IPS-NIHi7 (cell line): ENCODE results near the gene NFATC2IP.
"Not testable (repeated sequence)": the region's sequence is repeated elsewhere in the genome, so short reads cannot be mapped to it uniquely, and the experiment has no call there.

Experiments
- DNase-seq: peaks from one replicate; pipeline ENCODE4 v3.0.0; 2012; ENCODE audit warnings: mixed read lengths; ENCODE audit errors: extremely low spot score

NFATC2IP gene

DNA sequence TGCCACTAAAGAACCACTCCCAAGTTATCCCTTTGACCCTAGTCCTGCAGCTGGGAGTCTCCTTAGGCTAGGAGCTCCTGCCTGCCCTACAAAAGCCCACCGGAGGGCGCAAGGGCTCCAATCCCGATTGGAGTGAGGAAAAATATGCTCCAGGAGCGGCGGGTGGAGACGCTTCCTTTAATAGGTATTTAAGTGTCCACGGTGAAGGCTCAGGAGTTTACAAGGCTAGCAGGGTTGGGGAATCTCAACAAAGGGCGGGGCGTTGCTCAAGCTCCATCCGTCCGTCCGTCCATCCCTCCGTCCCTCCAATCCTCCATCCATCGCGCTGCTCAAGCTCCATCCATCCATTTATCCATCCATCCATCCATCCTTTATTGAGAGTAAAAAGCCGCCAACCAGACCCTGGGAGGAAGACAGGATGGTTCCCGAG is 23.3 kb downstream of the NFATC2IP start:
- DNase-seq: peak; percentile 82

DNA sequence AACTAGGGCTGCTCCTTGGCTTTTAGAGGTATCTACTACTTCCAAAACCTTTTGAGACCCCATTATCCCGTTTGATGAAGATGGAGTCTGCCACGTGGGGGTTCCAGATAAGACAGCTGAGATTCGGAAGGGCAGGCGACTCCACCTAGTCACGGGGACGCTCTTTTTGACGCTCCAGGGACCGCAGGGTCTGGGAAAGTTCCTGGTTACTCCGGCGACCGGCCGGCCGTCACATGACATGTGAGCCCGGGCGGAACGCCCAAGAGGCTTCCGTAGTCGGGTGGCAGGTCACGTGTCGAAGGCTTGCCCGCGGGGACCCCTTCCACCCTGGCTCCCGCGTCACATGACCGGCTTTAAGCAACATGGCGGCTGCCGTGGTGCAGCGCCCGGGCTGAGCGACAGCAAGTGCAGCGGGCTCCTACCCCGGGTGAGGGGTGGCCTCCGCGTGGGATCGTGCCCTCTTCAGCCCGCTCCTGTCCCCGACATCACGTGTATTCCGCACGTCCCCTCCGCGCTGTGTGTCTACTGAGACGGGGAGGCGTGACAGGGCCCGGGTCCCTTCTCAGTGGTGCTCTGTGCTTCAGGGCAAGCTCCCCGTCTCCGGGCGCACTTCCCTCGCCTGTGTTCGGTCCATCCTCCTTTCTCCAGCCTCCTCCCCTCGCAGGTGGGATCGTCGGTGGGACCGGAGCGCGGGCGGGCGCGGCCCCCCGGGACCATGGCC is 23.9 kb downstream of the NFATC2IP start, which contains the start of gene SPNS1:
Gene SPNS1, plus strand, starts transcription at position 342 of the 721 bp plus-strand sequence. Its CDS starts 374 bp downstream, at position 716.
- peak; percentile 99 for DNase-seq

DNA sequence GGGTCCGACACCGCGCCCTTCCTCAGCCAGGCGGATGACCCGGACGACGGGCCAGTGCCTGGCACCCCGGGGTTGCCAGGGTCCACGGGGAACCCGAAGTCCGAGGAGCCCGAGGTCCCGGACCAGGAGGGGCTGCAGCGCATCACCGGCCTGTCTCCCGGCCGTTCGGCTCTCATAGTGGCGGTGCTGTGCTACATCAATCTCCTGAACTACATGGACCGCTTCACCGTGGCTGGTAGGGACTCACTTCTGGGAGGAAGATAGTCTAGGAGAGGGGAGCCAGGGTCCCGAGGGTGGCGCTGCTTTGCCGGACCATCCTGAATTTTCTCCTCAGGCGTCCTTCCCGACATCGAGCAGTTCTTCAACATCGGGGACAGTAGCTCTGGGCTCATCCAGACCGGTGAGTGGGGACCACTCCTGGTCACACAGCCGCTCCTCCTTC is 24.4 kb downstream of the NFATC2IP start:
- DNase-seq: no peak

DNA sequence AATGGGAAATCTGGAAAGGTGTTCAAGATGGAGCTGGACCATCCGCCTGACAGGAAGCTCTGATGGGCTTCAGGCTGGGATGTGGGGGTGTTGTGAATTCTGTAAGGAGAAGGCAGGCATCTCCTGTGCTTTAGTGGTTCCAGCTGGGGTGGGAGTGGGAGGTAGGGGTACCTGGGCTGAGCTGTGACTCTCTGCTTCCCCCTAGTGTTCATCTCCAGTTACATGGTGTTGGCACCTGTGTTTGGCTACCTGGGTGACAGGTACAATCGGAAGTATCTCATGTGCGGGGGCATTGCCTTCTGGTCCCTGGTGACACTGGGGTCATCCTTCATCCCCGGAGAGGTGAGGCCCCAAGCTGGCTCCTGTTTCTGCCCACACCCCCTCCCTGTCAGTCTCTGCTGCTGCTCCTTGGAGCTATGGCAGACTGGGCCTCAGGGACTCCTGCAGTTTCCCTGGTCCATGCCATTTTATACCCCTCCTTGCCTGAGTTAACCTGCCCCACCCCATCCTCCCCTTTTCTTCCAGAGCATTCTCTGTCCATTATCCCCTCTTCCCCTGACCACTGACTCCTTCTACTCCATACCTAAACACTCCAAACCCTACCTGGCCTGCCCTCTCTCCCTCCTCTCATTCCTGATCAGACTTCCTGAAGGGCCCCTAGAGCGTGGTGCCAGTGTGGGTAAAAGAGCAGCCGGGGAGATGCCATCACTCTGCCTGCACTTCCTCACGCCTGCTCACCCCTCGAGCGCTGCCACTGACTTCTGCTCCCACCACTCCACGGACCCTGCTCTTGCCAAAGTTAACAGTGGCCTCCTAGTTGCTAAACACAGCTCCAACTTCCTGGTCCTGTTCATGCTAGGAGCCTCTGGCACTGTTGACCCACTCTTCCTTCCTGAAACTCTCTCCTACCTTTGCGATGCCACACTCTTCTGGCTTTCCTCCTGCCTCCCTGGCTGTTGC is 27.2 kb downstream of the NFATC2IP start:
- peak; percentile 81 for DNase-seq

DNA sequence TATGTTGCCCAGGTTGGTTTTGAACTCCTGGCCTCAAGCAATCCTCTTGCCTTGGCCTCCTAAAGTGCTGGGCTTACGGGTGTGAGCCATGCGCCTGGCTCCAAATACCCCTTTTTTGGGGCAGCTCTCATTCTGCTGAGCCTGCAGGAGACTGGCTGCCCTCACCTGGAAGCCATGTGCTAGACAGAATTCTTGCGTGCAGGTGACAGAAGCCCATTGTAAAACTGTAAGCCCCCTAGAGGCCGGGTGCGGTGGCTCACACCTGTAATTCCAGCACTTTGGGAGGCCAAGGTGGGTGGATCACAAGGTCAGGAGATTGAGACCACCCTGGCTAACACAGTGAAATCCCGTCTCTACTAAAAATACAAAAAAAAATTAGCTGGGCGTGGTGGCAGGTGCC is 29.6 kb downstream of the NFATC2IP start:
- DNase-seq: not testable (repeated sequence)

DNA sequence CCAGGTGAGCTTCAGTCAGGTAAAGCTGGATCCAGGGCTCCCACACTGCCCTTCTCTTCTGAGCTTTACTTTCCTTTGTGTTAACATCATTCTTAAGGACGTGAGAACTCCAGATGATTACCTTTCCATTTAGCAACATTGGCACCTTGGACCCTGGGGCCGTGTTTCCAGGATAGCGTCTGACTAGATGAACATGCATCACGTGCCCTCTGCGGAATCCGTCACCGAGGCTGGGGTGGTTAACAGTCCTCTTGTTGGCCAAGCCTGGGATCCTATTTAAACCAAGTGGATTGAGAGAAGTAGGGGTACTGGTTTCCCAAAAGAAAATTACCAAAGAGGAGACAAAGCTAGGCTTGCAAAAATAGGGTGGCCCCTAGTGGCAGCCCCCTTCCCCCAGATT is 30.2 kb downstream of the NFATC2IP start:
- DNase-seq: no peak

DNA sequence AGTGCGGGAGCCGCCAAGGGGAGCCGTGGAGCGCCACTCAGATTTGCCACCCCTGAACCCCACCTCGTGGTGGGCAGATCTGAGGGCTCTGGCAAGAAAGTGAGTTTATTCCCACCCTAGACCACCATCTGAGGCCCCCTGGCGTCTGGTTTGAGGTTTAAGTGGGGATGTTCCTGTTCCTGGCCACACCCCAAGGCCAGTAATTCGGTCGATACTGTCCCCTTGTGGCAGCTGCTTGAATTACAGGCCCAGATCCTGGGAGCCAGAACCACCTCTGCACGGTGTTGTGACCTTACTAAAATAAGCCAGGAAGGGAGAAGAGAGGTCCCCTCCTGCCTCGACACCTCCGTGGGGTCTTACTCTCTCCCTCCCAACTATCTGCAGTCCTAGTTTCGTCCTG is 30.8 kb downstream of the NFATC2IP start:
- peak; percentile 83 for DNase-seq

DNA sequence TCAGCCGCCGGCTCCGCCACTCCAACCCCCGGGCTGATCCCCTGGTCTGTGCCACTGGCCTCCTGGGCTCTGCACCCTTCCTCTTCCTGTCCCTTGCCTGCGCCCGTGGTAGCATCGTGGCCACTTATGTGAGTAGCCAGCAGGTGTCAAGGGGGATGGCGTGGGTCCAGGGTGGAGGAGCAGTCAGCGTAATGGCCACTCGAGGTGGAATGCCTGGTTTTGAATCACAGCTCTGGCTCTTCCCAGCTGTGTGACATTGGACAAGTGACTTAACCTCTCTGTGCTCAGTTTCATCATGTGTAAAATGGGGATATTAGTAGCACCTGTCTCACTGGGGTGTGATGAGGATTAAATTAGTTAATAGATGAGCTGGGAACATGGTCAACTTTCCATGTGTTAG is 31.7 kb downstream of the NFATC2IP start:
- no peak for DNase-seq

DNA sequence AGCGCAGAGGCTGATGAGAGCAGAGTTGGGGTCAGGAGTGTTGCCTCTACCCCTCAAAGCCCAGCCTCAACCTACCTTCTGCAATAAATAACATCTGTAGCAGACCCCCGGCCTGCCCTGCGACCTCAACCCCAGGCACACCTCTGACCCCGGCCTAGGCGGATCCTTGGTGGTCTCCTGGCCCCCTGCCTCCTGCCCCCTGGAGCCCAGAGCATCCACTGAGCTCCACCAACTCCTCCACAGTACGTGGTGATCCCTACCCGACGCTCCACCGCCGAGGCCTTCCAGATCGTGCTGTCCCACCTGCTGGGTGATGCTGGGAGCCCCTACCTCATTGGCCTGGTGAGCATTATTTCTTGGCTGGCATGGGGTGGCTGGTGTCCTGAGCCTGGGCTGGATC is 32.2 kb downstream of the NFATC2IP start:
- no peak for DNase-seq

DNA sequence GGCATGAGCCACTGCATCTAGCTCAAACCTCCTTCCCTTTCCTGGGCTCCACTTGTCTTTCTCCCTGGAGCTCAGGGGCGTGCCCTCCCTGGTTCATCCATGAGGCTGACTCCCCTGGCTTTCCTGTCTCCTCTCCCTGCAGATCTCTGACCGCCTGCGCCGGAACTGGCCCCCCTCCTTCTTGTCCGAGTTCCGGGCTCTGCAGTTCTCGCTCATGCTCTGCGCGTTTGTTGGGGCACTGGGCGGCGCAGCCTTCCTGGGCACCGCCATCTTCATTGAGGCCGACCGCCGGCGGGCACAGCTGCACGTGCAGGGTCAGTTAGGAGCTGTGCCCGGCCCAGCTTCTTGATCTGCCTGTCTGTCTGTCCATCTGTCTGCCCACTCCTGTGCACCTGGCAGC is 32.9 kb downstream of the NFATC2IP start:
- DNase-seq: no peak

DNA sequence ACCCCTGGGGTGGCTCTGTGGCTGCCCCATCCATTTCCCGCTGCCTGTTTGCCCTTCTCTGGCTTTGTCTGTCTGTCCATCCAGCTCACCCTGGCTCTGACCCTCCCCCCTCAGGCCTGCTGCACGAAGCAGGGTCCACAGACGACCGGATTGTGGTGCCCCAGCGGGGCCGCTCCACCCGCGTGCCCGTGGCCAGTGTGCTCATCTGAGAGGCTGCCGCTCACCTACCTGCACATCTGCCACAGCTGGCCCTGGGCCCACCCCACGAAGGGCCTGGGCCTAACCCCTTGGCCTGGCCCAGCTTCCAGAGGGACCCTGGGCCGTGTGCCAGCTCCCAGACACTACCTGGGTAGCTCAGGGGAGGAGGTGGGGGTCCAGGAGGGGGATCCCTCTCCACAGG is 33.4 kb downstream of the NFATC2IP start:
- no peak for DNase-seq

DNA sequence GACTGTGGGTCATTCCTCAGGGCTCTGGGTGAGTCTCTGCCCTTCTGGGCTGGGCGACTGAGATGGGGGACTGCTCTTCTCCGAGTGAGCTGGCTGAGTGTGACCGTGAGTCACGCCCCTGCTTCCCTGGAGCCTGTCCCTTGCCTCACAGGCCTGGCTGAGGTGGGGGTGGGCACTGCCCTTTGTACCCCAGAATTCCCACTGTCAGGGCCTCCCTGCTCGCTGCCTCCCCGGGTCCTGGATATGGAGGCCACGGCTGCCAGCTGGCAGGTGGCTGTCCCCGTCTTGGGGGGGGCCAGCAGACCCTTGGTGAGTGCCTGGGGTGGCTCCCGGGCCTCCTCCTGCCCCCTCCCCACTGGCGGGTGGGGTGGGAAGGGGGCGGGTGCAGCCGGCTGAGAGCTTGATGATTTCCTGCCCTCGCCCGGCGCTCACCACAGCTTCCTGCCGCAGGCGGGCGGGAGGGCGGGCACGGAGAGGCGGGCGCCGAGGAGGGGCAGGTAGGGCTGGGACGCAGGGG is 33.9 kb downstream of the NFATC2IP start, which contains the start of gene LAT:
Gene LAT, plus strand, starts transcription at position 434 of the 517 bp plus-strand sequence. CDS start 366 bp downstream, outside the sequence.
- DNase-seq: no peak

DNA sequence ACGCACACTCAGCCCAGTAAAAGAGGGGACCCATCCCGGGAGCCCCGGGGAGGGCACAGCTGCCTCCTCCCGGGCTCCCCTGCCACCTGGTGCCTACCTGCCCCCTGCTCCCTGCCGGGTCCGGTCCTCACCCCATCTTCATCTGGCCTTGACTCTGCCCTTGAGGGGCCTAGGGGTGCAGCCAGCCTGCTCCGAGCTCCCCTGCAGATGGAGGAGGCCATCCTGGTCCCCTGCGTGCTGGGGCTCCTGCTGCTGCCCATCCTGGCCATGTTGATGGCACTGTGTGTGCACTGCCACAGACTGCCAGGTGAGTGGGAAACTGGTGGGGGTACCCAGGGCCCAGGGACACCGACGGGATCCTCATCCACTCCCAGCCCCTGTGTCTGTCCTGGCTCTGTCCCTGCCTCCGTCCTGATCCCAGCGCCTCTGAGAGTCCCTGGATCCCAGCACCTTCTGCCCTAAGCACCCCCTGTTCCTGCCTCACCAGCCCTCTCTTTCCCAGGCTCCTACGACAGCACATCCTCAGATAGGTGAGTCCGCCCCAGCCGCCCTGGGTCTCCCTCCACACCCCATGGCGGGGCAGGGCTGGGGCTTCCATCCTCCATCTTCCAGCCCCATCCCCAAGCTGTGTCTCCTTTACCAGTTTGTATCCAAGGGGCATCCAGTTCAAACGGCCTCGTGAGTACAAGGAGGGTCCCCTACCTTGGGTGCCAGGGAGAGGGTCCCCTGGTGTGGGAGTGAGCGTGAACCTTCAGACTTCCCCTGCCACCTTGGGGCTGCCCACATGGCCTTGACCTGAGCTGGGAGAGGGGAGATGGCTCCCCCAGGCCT is 34.7 kb downstream of the NFATC2IP start:
- no peak for DNase-seq

DNA sequence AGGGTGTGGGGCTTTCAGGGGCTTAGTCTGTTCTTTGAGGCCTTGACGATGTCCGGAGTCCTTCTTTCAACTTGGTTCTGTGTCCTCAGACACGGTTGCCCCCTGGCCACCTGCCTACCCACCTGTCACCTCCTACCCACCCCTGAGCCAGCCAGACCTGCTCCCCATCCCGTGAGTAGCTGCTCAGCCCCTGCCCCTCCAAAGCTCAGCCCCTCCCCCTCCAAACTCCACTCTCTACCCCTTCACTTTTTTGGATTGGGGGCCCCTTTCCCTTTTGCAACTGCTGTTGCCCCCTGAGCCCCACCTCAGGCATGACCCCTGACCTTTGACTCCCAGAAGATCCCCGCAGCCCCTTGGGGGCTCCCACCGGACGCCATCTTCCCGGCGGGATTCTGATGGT is 35.3 kb downstream of the NFATC2IP start:
- DNase-seq: no peak

DNA sequence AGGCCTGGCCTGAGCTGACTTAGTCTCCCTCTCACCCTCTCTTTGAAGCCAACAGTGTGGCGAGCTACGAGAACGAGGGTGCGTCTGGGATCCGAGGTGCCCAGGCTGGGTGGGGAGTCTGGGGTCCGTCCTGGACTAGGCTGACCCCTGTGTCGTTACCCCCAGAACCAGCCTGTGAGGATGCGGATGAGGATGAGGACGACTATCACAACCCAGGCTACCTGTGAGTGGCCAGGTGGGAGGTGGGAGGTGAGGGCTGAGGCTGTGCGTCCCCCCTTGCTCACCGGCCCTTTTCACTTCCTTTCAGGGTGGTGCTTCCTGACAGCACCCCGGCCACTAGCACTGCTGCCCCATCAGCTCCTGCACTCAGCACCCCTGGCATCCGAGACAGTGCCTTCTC is 35.8 kb downstream of the NFATC2IP start:
- DNase-seq: no peak

DNA sequence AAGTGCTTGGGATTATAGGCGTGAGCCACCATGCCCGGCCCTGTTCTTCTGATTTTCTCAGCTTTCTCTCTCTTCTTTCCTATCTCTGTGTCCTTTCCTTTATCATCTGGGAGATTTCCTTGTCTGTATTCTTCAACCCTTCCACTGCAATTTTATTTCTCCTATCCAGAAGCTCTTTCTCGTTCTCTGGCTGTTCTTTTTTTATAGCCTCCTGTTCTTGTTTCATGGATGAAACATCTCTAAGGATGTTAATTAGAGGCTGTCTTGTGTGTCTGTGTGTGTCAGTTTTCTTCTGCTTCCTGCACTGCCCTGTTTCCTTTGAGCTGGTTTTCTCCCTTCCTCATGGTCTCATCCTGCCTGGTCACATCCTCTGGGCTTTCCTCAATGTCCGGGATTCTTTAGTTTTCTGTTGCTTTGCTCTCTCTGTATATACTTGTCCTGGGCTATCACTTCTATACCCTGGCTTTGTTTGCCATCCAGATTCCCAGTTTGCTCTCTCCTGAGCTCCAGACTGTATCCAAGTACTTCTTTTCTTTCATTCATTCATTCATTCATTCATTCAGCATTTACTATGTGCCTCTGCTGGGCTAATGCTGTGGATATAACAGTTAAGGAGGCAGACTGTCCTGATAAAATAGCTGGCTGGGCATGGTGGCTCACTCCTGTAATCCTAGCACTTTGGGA is 36.6 kb downstream of the NFATC2IP start:
- DNase-seq: no peak

DNA sequence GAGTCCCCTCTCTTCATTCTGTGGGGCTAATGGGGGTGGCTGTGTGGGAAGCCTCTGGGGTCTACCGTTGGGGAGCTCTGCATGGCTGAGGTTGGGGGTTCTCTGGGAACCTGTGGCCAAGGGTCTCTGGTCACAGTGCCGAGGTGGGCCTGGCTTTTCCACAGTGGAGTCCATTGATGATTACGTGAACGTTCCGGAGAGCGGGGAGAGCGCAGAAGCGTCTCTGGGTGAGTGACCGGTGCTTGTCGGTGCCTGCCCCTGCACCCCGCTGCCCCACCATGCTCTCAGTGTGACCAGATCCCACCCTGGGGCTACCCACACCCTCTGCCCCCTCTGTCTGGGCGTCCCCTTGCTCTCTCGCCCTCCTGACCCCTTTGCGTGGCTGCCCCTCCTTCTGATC is 38.6 kb downstream of the NFATC2IP start:
- no peak for DNase-seq

DNA sequence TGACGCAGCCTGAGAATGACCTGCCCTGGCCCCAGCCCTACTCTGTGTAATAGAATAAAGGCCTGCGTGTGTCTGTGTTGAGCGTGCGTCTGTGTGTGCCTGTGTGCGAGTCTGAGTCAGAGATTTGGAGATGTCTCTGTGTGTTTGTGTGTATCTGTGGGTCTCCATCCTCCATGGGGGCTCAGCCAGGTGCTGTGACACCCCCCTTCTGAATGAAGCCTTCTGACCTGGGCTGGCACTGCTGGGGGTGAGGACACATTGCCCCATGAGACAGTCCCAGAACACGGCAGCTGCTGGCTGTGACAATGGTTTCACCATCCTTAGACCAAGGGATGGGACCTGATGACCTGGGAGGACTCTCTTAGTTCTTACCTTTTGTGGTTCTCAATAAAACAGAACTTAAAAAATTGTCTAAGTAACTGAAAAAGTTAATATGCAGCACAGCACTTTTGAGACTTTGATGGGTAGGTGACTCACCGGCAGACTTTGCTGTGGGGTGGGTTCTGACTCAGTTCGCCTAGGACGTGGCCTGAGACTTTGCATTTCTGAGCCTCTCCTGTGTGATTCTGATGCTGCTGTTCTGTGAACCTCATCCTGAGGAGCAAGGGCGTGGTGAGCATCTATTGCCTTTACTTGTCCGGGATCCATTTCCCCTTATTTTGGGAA is 39.8 kb downstream of the NFATC2IP start:
- DNase-seq: no peak

DNA sequence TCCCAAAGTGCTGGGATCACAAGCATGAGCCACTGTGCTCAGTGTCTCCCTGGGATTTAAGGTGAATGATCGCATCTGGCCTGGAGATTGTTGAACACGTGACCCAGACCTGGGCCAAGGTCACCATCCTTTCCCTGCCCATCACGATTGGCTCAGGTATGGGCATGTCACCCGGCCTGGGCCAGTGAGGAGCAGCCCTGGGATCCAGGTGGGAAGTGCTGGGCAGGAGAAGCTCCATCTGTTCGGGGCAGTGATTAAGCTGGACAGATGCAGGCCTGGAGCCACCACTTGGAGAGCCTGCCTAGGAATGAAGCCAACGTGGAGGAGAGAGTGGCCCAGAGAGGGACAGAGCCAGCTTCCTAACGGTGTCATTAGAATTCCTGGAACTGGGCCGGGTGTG is 41.0 kb downstream of the NFATC2IP start:
- DNase-seq: no peak

DNA sequence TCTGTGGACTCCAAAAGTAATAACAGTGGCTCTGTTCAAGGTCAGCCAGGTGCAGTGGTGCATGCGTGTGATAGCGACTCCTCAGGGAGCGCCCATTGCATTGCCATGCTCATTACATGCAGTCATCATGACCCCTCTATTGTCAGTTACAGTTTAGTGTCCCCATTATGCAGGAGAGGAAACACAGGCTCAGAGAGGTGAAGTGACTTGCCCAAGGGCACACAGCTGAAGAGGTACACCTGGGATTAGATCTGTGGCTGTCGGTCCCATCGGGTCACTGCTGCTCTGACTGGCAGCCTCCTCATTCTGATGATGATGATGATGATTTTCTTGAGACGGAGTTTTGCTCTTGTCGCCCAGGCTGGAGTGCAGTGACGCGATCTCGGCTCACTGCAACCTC is 41.8 kb downstream of the NFATC2IP start:
- no peak for DNase-seq
